Central memory CD8-positive, alpha-beta T cell (primary cell): ENCODE data around the gene PAPSS2.

Experiments
- ATAC-seq: fragments of 150-1000 bp; cut with Tn5 transposase; replicated peaks from 2 replicates; pipeline ENCODE4 v1.10.0; 2022; ENCODE audit warnings: mild to moderate bottlenecking, moderate FRiP score, moderate number of reproducible peaks; ENCODE audit not compliant: poor library complexity, severe bottlenecking; ENCODE audit errors: extremely low read depth
- DNase-seq, 2 donors: peaks; one replicate each; pipeline ENCODE4 v3.0.0; 2021; ENCODE audit warnings: low spot score in 2 of 2
- H3K27ac Mint-ChIP-seq: one replicate; pipeline ENCODE4 v1.8.0; 2022; ENCODE audit warnings: low read depth, mild to moderate bottlenecking, moderate library complexity, mixed read lengths
- H3K27me3 Mint-ChIP-seq: one replicate; pipeline ENCODE4 v1.8.0; 2022; ENCODE audit warnings: mixed read lengths
- H3K36me3 Mint-ChIP-seq: one replicate; pipeline ENCODE4 v1.8.0; 2022; ENCODE audit warnings: mild to moderate bottlenecking, moderate library complexity, mixed read lengths; ENCODE audit not compliant: insufficient read depth
- H3K4me1 Mint-ChIP-seq: one replicate; pipeline ENCODE4 v1.8.0; 2022; ENCODE audit warnings: mixed read lengths
- H3K4me3 Mint-ChIP-seq: one replicate; pipeline ENCODE4 v1.8.0; 2022; ENCODE audit warnings: mild to moderate bottlenecking, moderate library complexity, mixed read lengths
- H3K9me3 Mint-ChIP-seq: one replicate; pipeline ENCODE4 v1.8.0; 2022; ENCODE audit warnings: mixed read lengths

Gene PAPSS2

DNA sequence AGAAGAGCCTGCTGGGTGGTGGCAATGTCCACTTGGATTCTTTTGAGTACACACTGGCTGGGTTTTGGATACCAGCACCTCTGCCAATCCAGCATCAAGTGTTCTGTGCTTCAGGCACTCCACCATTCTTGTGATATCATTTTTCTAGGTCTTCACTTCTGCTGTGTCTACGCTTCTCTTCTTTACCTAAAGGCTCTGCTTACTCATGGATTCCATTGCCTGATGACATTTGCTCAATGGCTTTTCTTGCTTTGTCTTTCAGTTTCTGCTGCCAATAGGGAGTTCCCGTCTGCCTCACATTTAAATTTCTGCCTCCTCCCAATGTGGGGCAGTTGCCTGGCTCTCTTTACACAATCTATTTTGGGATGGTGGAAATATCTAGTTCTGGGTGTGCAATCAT is 12.7 kb upstream of the PAPSS2 start:
- no peaks in the 10 kb centered on the region for H3K4me1 Mint-ChIP-seq
- no peaks in the 10 kb centered on the region for H3K9me3 Mint-ChIP-seq
- H3K4me3 Mint-ChIP-seq: no peak overlapping the region
- H3K27ac Mint-ChIP-seq: no peak overlapping the region
- ATAC-seq (no peak), DNase-seq (no peak)
- H3K27me3 Mint-ChIP-seq: peaks cover 27% of the 10 kb centered on the region
- no peaks in the 10 kb centered on the region for H3K36me3 Mint-ChIP-seq

DNA sequence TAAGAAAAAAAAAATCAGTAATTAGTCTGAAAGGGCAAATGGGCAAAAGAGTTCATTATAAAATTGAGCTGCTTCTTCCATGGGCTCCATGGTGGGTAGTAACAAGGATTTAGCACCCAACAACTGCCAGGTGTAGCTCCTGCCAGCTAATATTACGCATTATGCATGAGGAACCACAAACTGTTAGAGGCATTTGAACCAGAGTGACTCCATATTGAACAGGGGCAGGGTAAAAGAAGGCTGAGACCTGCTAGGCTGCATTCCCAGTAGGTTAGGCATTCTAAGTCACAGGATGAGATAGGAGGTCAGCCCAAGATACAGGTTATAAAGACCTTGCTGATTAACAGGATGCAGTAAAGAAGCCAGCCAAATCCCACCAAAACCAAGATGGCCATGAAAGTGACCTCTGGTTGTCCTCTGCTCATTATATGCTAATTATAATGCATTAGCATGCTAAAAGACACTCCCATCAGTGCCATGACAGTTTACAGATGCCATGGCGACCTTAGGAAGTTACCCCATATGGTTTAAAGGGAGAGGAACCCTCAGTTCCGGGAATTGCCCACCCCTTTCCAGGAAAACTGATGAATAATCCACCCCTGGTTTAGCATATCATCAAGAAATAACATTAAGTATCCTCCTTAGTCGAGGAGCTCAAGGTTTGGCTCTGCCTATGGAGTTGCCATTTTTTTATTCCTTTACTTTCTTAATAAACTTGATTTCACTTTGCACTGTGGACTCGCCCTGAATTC is 8.7 kb upstream of the PAPSS2 start:
- H3K36me3 Mint-ChIP-seq: no peaks in the 10 kb centered on the region
- no peak overlapping the region for H3K27ac Mint-ChIP-seq
- no peak overlapping the region for H3K4me3 Mint-ChIP-seq
- ATAC-seq (no peak), DNase-seq (no peak)
- no peaks in the 10 kb centered on the region for H3K4me1 Mint-ChIP-seq
- H3K9me3 Mint-ChIP-seq: no peaks in the 10 kb centered on the region
- peaks cover 55% of the 10 kb centered on the region for H3K27me3 Mint-ChIP-seq

DNA sequence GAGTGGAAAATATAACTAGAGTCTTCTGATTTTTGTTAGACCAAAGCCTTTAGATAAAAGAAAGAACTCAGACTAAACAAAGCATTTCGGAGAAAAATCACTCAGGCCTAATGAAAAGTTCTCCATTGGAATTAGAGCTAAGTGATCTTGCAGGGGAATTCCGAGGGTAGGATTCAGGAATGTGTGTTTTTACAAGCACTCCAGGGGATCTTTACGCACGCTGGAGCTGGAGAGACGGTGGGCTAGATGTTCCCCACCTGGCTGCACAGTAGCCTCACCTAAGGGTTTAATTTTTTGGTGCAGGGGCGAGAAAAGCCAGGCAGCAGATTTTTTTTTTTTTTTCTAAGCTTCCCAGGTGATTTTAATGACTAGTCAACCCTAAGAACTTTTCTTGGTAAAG is 7.9 kb upstream of the PAPSS2 start:
- Mint-ChIP-seq H3K4me1 (no peaks in the 10 kb centered on the region), H3K36me3 (no peaks in the 10 kb centered on the region), H3K4me3 (no peak overlapping the region), H3K27me3 (peaks cover 63% of the 10 kb centered on the region), H3K27ac (no peak overlapping the region), H3K9me3 (no peaks in the 10 kb centered on the region)
- DNase-seq: no peak
- no peak for ATAC-seq

DNA sequence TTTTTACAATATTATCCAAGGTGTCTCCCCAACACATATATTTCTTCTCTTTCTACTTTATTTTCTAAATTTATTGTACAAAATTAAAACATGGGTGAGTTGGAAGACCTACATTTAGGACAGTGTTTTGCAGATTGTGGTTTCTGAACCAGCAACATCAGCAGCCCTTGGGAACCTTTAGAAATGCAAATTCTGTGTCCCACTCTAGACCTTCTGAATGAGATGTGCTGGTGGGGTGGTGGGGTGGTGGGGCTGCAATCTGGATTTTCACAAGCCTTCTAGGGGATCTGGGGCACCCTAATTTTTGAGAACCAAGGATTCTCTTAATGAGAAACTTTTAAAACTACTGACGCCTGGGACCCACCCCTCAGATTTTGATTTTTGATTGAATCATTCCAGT is 7.4 kb upstream of the PAPSS2 start:
- Mint-ChIP-seq H3K4me3 (no peak overlapping the region), H3K27ac (no peak overlapping the region), H3K4me1 (no peaks in the 10 kb centered on the region), H3K27me3 (peaks cover 63% of the 10 kb centered on the region), H3K36me3 (no peaks in the 10 kb centered on the region), H3K9me3 (no peaks in the 10 kb centered on the region)
- no peak for DNase-seq
- ATAC-seq: no peak

DNA sequence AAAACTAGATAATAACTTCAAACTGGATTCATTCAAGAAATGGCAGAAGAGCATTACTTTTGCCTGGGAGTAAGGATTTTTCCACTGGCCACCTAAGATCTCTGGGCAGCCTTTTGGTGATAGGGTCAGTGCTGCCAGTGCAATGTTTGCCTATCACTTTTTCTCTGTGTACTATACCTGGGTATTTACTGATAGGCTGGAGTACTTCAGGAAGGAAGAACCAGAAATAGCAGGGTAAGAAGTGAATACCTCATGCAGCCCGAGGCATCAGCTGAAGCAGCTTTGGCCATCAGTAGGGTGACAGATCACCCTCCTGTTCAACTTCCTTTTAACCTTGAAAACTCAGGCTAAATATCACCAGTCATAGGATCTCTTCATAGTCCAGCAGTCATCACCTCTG is 5.5 kb upstream of the PAPSS2 start:
- Mint-ChIP-seq H3K4me1 (peaks cover 3% of the 10 kb centered on the region), H3K4me3 (no peak overlapping the region), H3K36me3 (no peaks in the 10 kb centered on the region), H3K9me3 (no peaks in the 10 kb centered on the region), H3K27ac (no peak overlapping the region), H3K27me3 (peaks cover 59% of the 10 kb centered on the region)
- ATAC-seq (no peak), DNase-seq (no peak)

DNA sequence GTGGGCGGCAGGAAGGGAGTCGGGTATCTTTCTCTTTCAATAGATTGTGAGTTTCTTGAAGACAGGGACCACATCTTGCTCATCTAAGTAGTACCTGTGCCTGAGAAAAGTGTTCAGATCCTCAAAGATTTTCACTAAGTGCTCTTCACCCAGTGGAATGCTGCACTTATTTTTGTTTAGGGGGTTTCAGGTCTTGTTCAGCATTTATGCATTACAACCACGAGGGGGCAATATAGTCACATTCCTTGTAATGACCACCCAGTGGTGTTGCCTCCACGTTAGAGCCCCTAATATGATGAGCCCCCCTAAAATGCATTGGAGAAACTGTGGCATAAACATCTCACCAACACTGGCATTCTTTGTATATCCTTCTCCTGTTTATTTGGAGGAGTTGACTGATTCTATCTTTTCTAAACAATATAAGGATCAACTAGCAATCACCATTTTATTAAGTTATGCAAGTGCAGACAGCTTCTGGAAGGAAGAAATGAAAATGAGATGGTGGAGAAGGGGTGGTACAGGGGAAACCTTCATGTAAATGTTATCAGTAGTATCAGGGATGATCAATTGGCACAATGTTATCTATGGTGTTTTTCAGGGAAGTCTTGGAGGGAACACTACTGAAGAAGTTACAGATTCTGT is 3.1 kb upstream of the PAPSS2 start:
- no peak for ATAC-seq
- no peak for DNase-seq
- Mint-ChIP-seq H3K36me3 (peaks cover 1% of the 10 kb centered on the region), H3K4me1 (peaks cover 12% of the 10 kb centered on the region), H3K4me3 (no peak overlapping the region), H3K27me3 (peaks cover 74% of the 10 kb centered on the region), H3K27ac (no peak overlapping the region), H3K9me3 (no peaks in the 10 kb centered on the region)

DNA sequence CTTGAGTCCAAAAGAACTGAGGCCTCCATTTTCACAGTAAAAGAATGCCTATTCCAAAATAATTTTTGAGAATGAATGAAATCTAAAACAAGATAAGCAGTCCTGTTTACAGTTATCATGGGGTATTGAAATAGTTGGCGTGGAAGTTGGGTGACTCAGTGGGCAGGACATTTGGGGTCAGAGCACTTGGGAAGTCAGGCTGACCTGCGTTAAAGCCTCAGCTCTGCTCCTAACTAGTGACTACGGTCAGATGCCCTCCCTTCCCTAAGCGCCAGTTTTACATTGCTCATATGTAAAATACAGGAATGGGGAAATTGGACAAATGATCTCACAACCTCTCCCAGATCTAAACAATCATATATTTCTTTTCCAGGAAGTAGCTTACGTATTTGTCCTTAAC is 2.3 kb upstream of the PAPSS2 start:
- H3K27me3 Mint-ChIP-seq: peaks cover 75% of the 10 kb centered on the region

DNA sequence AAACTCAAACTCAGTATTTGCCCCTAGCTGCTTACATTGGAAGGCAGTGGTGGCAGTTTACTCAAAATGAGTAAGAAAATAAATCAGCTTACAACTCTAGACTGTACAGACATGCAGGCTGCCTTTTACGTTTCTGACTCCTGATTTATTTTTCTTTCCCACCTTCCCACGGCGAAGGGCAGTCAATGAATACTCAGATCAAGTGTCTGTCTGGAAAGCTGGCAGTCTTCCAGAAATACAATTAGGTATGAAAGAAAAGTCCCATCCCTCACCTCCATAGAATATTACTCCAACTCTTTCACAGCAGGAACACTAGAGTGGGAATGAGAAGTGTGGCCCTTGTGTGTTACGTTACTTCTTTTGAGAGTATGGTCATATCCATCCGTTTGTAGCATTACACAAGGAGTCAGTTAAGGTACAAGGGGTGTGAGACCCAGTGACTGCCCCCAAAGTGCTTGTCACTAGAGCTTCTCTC is 1.3 kb upstream of the PAPSS2 start:
- Mint-ChIP-seq H3K9me3 (no peaks in the 10 kb centered on the region), H3K27me3 (peaks cover 72% of the 10 kb centered on the region), H3K27ac (no peak overlapping the region), H3K4me3 (no peak overlapping the region), H3K4me1 (peaks cover 12% of the 10 kb centered on the region), H3K36me3 (peaks cover 1% of the 10 kb centered on the region)
- no peak for DNase-seq
- ATAC-seq: no peak

More for the DNA sequence above, 2.3 kb upstream of the PAPSS2 start:
- no peak overlapping the region for H3K4me3 Mint-ChIP-seq
- H3K4me1 Mint-ChIP-seq: peaks cover 12% of the 10 kb centered on the region
- DNase-seq (no peak), ATAC-seq (no peak)
- no peak overlapping the region for H3K27ac Mint-ChIP-seq
- H3K9me3 Mint-ChIP-seq: no peaks in the 10 kb centered on the region
- peaks cover 1% of the 10 kb centered on the region for H3K36me3 Mint-ChIP-seq

DNA sequence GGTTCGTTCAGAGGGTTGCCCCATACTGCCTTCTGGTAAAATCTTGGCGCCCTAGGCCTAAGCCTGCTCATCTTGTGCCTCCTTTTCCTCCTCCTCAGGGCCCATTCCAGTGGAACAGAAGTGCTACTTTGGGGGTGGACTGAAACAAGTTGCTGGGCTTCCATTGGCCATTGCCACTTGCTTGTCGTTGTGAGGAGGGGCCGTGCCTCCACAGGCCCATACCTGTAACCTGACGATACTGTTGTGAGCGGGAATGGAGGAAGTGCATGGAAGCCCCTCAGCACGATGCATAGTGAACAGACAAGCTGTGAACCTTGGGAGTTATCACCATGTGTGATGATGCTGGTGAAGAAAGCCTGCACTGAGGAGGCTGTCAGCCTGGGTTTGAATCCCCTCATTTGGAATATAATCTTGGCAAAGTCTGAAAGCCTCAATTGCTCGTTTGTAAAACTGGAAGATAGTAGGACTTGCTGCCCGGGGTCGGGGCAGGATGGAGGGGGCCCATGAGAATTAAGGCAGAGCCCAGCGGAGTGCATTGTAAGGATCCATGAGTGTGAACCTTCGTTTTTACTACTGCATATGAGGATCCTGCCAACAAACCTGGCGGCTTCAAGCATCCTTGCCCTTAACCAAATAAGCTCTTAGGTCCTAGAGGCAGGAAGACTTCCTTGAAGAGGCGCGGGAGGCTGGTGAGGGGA is 671 bp upstream of the PAPSS2 start:
- no peak for ATAC-seq
- no peaks in the 10 kb centered on the region for H3K9me3 Mint-ChIP-seq
- no peak for DNase-seq
- no peak overlapping the region for H3K27ac Mint-ChIP-seq
- peaks cover 12% of the 10 kb centered on the region for H3K4me1 Mint-ChIP-seq
- H3K36me3 Mint-ChIP-seq: peaks cover 1% of the 10 kb centered on the region
- H3K27me3 Mint-ChIP-seq: peaks cover 72% of the 10 kb centered on the region
- peak overlapping the region; percentile 77 for H3K4me3 Mint-ChIP-seq

DNA sequence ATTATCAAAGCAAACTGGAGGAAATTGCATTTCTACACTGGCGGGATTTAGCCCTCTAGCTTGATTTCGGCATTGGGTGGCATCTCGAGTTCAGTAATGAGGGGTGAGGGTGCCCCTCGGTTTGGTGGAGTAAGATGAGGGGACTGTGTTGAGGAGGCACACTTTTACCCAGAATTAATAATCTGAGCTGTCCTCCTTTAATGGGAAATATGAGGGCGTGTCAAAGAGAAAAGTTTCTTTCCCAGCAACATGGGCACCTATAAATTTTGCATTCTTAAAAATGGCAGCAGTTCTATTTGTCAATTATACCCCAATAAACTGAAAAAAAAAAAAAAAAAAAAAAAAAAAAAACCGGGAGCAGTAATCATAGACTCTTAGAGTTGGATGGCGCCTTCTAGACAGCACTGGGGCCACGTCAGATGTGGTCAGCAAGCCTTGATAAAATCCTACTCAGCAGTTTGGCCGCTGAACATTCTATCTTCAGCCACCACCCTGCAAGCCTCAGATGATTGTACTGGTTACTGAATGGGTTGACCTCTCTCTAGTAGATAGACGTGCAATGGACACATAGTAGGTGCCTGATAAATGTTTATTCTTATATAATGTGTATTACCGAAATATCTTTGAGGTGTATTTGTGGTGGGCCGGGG is 931 bp downstream of the PAPSS2 start:
- H3K9me3 Mint-ChIP-seq: no peaks in the 10 kb centered on the region
- H3K4me3 Mint-ChIP-seq: peak overlapping the region; percentile 77
- no peak overlapping the region for H3K27ac Mint-ChIP-seq
- ATAC-seq: no peak
- peaks cover 1% of the 10 kb centered on the region for H3K36me3 Mint-ChIP-seq
- H3K4me1 Mint-ChIP-seq: peaks cover 12% of the 10 kb centered on the region
- H3K27me3 Mint-ChIP-seq: peaks cover 60% of the 10 kb centered on the region
- DNase-seq: no peak

DNA sequence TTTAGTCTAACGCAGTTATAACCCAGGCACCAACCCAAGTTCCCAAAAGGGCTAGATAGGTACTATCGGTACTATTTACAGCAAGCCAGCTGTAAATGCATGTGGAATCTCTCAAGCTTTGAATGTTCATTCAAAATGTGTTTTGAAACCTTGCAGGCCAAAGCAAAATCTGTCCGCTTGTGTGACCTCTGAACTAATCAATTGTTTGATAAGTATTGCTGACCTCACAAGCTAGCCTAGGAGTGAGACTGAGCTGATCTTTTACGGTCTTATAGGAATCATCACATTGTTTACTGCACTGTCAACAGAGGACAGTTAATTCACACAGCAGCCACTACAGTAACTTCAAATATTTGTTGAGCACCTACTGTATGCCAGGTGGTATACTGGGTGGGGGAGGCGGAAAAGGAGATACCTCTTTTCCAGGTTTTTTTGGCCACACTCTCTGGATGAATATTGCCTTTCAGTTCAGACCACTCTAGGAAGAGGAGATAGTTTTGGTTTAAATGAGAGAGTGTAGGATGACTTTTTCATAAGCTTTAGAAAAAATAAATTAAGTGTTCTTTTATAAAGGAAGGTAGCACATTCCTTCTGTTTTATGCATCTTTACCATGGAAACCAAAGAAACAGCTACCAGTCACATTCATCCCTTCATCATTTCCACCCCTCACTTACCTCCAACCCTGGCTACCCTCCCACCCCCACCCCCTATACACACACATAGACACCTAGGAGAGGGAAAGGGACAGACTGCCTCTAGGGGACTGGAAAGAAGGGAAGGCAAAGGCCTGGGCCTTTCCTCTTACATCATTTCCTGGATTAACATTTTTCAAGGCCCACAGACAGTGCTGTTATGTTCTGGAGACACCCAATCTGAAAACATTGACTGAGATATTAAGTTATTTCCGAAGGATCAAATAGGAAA is 2.4 kb downstream of the PAPSS2 start:
- DNase-seq (no peak), ATAC-seq (no peak)
- Mint-ChIP-seq H3K27ac (no peak overlapping the region), H3K36me3 (peaks cover 1% of the 10 kb centered on the region), H3K4me3 (no peak overlapping the region), H3K9me3 (no peaks in the 10 kb centered on the region), H3K27me3 (peaks cover 48% of the 10 kb centered on the region), H3K4me1 (peaks cover 12% of the 10 kb centered on the region)

DNA sequence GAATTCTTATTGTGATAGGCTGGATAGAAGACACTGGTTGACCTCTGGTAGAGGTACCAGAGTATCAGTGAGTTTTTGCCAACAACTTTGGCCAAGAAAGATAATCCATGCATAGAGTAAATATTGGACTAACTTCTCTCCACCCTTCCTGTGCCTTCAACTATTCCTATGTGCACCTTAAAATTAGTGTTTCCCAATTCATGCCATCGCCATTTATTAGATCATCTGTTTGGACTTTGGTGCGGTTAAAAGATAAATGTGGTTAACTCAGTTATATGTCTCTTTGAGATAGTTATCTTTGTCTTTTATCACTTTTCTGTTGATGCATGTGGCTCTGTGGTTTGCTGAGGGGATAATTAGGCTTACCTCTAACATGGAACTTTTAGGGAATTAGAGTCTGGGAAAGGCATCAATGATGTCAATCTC is 4.6 kb downstream of the PAPSS2 start:
- H3K27me3 Mint-ChIP-seq: peaks cover 44% of the 10 kb centered on the region
- H3K36me3 Mint-ChIP-seq: peaks cover 1% of the 10 kb centered on the region
- ATAC-seq: no peak
- peaks cover 9% of the 10 kb centered on the region for H3K4me1 Mint-ChIP-seq
- no peaks in the 10 kb centered on the region for H3K9me3 Mint-ChIP-seq
- no peak overlapping the region for H3K4me3 Mint-ChIP-seq
- DNase-seq: no peak
- H3K27ac Mint-ChIP-seq: no peak overlapping the region
